Mucosa of rectum (tissue), 2 donors: ENCODE measurements around the gene NNMT.

Experiments used
- H3K27ac ChIP-seq, 2 donors: one replicate each; pipeline ENCODE4 v1.7.0; 2013; ENCODE audit warnings: inconsistent platforms in 2 of 2, low read depth in 2 of 2, low read length in 2 of 2
- H3K27me3 ChIP-seq, 2 donors: one replicate each; pipeline ENCODE4 v1.7.0; 2013; ENCODE audit warnings: low read length in 2 of 2; ENCODE audit not compliant: control insufficient read depth in 2 of 2, insufficient read depth in 2 of 2
- H3K36me3 ChIP-seq, 2 donors: one replicate each; pipeline ENCODE4 v1.7.0; 2013; ENCODE audit warnings: low read length in 2 of 2; ENCODE audit not compliant: control insufficient read depth in 2 of 2, insufficient read depth in 2 of 2
- H3K4me1 ChIP-seq, 2 donors: one replicate each; pipeline ENCODE4 v1.7.0; 2013; ENCODE audit warnings: low read length in 2 of 2, mild to moderate bottlenecking in 1 of 2; ENCODE audit not compliant: control insufficient read depth in 2 of 2, insufficient read depth in 2 of 2
- H3K4me3 ChIP-seq, 2 donors: one replicate each; pipeline ENCODE4 v1.7.0; 2013; ENCODE audit warnings: low read length in 2 of 2
- H3K9ac ChIP-seq, 2 donors: one replicate each; pipeline ENCODE4 v1.7.0; 2013; ENCODE audit warnings: low read length in 2 of 2, low read depth in 1 of 2, mild to moderate bottlenecking in 1 of 2
- H3K9me3 ChIP-seq, 2 donors: one replicate each; pipeline ENCODE4 v1.7.0; 2013; ENCODE audit warnings: low read length in 2 of 2; ENCODE audit not compliant: control insufficient read depth in 2 of 2
- donor health status: healthy.
- donor health status: Normal muscosa, but diverticular disease.

Gene NNMT

GRCh38 chr11:114273890-114274635 lies 22.1 kb upstream of the NNMT start:
- Histone ChIP-seq H3K4me1 (no peaks in the 10 kb centered on the region), H3K27ac (no peak overlapping the region), H3K9me3 (no peaks in the 10 kb centered on the region), H3K9ac (no peak overlapping the region), H3K4me3 (no peak overlapping the region), H3K27me3 (peaks cover 0 to 1% of the 10 kb centered on the region in 2 donors), H3K36me3 (no peaks in the 10 kb centered on the region)

- Histone ChIP-seq H3K9ac (no peak overlapping the region), H3K27me3 (no peaks in the 10 kb centered on the region), H3K36me3 (no peaks in the 10 kb centered on the region), H3K4me1 (no peaks in the 10 kb centered on the region), H3K9me3 (no peaks in the 10 kb centered on the region), H3K27ac (no peak overlapping the region), H3K4me3 (no peak overlapping the region)
Measured at GRCh38 chr11:114274637-114275036, 21.6 kb upstream of the NNMT start.

- no peaks in the 10 kb centered on the region for H3K4me1 ChIP-seq
- H3K9me3 ChIP-seq, result no peaks in the 10 kb centered on the region
- H3K27me3 ChIP-seq, result no peaks in the 10 kb centered on the region
- no peak overlapping the region for H3K4me3 ChIP-seq
- H3K9ac ChIP-seq, result no peak overlapping the region
- no peaks in the 10 kb centered on the region for H3K36me3 ChIP-seq
- H3K27ac ChIP-seq, result no peak overlapping the region
Measured at GRCh38 chr11:114275280-114275679, 20.9 kb upstream of the NNMT start.

GRCh38 chr11:114276077-114276476 lies 20.1 kb upstream of the NNMT start:
- Histone ChIP-seq H3K27me3 (no peaks in the 10 kb centered on the region), H3K9ac (no peak overlapping the region), H3K9me3 (no peaks in the 10 kb centered on the region), H3K36me3 (no peaks in the 10 kb centered on the region), H3K4me1 (peaks cover 0 to 4% of the 10 kb centered on the region in 2 donors), H3K27ac (no peak overlapping the region), H3K4me3 (no peak overlapping the region)

GRCh38 chr11:114277637-114278341 lies 18.4 kb upstream of the NNMT start:
- H3K27ac ChIP-seq, result no peak overlapping the region
- H3K27me3 ChIP-seq, result no peaks in the 10 kb centered on the region
- no peaks in the 10 kb centered on the region for H3K9me3 ChIP-seq

GRCh38 chr11:114278342-114279065 lies 17.7 kb upstream of the NNMT start:
- Histone ChIP-seq H3K36me3 (no peaks in the 10 kb centered on the region), H3K9ac (no peak overlapping the region), H3K27me3 (no peaks in the 10 kb centered on the region), H3K9me3 (no peaks in the 10 kb centered on the region), H3K4me3 (no peak overlapping the region), H3K4me1 (peaks cover 0 to 6% of the 10 kb centered on the region in 2 donors), H3K27ac (no peak overlapping the region)

More at GRCh38 chr11:114277637-114278341, 18.4 kb upstream of the NNMT start:
- Histone ChIP-seq H3K9ac (no peak overlapping the region), H3K36me3 (no peaks in the 10 kb centered on the region), H3K4me3 (no peak overlapping the region), H3K4me1 (peaks cover 0 to 6% of the 10 kb centered on the region in 2 donors)

GRCh38 chr11:114279792-114280546 lies 16.2 kb upstream of the NNMT start:
- Histone ChIP-seq H3K9me3 (no peaks in the 10 kb centered on the region), H3K4me1 (peaks cover 0 to 9% of the 10 kb centered on the region in 2 donors), H3K9ac (no peak overlapping the region), H3K27me3 (no peaks in the 10 kb centered on the region), H3K27ac (no peak overlapping the region), H3K36me3 (no peaks in the 10 kb centered on the region), H3K4me3 (no peak overlapping the region)

GRCh38 chr11:114280696-114281095 lies 15.5 kb upstream of the NNMT start:
- no peaks in the 10 kb centered on the region for H3K9me3 ChIP-seq
- no peak overlapping the region for H3K4me3 ChIP-seq
- H3K9ac ChIP-seq, result no peak overlapping the region
- no peaks in the 10 kb centered on the region for H3K27me3 ChIP-seq
- no peak overlapping the region for H3K27ac ChIP-seq
- peaks cover 0 to 9% of the 10 kb centered on the region in 2 donors for H3K4me1 ChIP-seq
- no peaks in the 10 kb centered on the region for H3K36me3 ChIP-seq

GRCh38 chr11:114281388-114281956 lies 14.7 kb upstream of the NNMT start:
- no peaks in the 10 kb centered on the region for H3K36me3 ChIP-seq
- no peak overlapping the region for H3K4me3 ChIP-seq
- peaks cover 0 to 9% of the 10 kb centered on the region in 2 donors for H3K4me1 ChIP-seq
- H3K9me3 ChIP-seq, result no peaks in the 10 kb centered on the region
- H3K9ac ChIP-seq, result no peak overlapping the region
- H3K27me3 ChIP-seq, result no peaks in the 10 kb centered on the region
- no peak overlapping the region for H3K27ac ChIP-seq
